ENCODE data around the gene CARS1. TPM values are rescaled to one million over a fixed set of nuclear protein-coding genes. Genes with fewer than 3 reads are reported as not detected.
A peak's percentile ranks its signal among the peaks of the same experiment; 100 is the strongest.

The CARS1 gene
- total RNA-seq, 4 donors from 2014 or later: 29.3 to 50.4 (median 36.4) TPM

DNA sequence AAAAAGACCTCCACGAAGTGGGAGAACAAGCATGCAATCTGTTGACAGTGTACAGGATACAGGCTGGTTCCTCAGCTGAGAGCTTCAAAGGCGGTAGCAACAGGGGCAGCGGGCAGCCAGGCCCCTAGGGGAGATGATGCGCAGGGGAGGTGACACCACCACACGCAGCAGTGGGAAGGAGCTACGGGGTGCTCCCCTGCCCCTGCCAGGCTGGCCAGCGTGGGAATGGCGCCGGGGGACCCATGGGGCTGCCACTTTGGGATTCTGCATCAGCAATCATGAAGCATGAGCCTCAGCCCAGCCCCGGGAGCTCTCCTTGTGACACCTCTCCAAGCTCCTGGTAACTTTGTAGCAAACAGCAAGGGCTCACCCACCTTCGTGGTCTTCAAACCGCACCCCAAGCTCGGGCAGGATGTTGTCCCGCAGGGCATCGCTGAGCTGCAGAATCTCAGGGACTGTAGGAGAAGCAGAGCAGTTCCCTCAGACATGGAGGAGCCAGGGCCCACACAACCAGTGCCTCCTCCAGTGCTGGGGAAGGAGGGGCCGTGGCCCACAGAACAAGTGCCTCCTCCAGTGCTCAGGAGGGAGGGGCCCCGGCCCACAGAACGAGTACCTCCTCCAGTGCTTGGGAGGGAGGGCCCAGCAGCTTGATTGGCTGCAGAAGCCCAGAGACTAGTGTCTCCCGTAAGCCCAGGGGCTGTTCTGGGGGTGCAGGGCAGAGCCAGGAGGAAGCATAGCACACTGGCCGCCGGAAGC lies 50.5 kb downstream of the CARS1 start:
- Histone ChIP-seq H3K27ac (peak overlapping the region in 2 of 4 donors; percentile 40 to 88), H3K4me1 (peaks cover 0 to 12% (median 5%) of the 10 kb centered on the region in 4 donors), H3K4me3 (peak overlapping the region in 1 of 4 donors; percentile 6), H3K9me3 (no peaks in the 10 kb centered on the region), H3K36me3 (peaks cover 0 to 97% (median 9%) of the 10 kb centered on the region in 3 donors), H3K27me3 (no peaks in the 10 kb centered on the region)
- 69 to 74% methylated on average over 15 to 21 of the region's 21 CpGs for WGBS, 2 donors
- no peak for DNase-seq (ENCODE audit: low spot score in 2 of 2)
- TF ChIP-seq EP300 (IDR thresholded peaks at IDR 0.05) (peak in 1 of 2 donors; percentile 37), POLR2A (IDR thresholded peaks at IDR 0.05) (peak in 1 of 2 donors; percentile 35)
- TF ChIP-seq, protein P1, sequence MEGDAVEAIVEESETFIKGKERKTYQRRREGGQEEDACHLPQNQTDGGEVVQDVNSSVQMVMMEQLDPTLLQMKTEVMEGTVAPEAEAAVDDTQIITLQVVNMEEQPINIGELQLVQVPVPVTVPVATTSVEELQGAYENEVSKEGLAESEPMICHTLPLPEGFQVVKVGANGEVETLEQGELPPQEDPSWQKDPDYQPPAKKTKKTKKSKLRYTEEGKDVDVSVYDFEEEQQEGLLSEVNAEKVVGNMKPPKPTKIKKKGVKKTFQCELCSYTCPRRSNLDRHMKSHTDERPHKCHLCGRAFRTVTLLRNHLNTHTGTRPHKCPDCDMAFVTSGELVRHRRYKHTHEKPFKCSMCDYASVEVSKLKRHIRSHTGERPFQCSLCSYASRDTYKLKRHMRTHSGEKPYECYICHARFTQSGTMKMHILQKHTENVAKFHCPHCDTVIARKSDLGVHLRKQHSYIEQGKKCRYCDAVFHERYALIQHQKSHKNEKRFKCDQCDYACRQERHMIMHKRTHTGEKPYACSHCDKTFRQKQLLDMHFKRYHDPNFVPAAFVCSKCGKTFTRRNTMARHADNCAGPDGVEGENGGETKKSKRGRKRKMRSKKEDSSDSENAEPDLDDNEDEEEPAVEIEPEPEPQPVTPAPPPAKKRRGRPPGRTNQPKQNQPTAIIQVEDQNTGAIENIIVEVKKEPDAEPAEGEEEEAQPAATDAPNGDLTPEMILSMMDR (IDR thresholded peaks at IDR 0.05): no peak

DNA sequence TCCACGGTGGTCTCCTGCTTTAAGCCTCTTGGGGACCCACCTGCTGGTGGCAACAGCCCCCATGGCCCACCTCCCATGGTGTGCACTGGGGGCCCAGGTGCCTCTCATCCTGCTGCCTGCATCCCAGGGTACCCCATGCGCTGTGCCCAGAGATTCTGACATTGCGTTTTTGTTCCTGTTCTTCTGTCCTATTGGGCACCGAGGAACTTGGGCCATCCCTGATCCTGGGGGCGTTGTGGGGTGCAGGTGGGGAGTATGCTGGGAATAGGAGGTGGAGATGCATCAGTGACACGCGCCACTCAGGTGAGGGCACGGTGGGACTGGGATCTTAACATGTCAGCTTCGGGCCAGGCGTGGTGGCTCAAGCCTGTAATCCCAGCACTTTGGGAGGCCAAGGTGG lies 52.7 kb downstream of the CARS1 start:
- H3K27me3 ChIP-seq: no peaks in the 10 kb centered on the region
- peaks cover 0 to 32% (median 16%) of the 10 kb centered on the region in 4 donors for H3K4me1 ChIP-seq
- peaks cover 0 to 98% (median 8%) of the 10 kb centered on the region in 3 donors for H3K36me3 ChIP-seq
- TF ChIP-seq POLR2A (IDR thresholded peaks at IDR 0.05) (no peak), EP300 (IDR thresholded peaks at IDR 0.05) (no peak)
- TF ChIP-seq, protein P1 (IDR thresholded peaks at IDR 0.05): no peak
- no peaks in the 10 kb centered on the region for H3K9me3 ChIP-seq
- H3K27ac ChIP-seq: peak overlapping the region in 3 of 4 donors; percentile 23 to 93 (median 88)
- WGBS, 2 donors: 93 to 96% methylated on average over 10 of the region's 10 CpGs
- no peak overlapping the region for H3K4me3 ChIP-seq
- no peak for DNase-seq (ENCODE audit: low spot score in 2 of 2)

- no peak for DNase-seq (ENCODE audit: low spot score in 2 of 2)
- H3K27ac ChIP-seq: peak overlapping the region in 3 of 4 donors; percentile 39 to 93 (median 88)
- no peaks in the 10 kb centered on the region for H3K9me3 ChIP-seq
- 91% methylated on average over 12 of the region's 12 CpGs for WGBS, 2 donors
- TF ChIP-seq, protein P1 (IDR thresholded peaks at IDR 0.05): no peak
- TF ChIP-seq POLR2A (IDR thresholded peaks at IDR 0.05) (no peak), EP300 (IDR thresholded peaks at IDR 0.05) (no peak)
- H3K36me3 ChIP-seq: peaks cover 0 to 92% (median 8%) of the 10 kb centered on the region in 3 donors
- H3K27me3 ChIP-seq: no peaks in the 10 kb centered on the region
- H3K4me3 ChIP-seq: no peak overlapping the region
- peaks cover 0 to 32% (median 16%) of the 10 kb centered on the region in 4 donors for H3K4me1 ChIP-seq
Observed at GRCh38 chr11:3003396-3004231, 53.6 kb downstream of the CARS1 start.

GRCh38 chr11:3002871-3003270 lies 54.4 kb downstream of the CARS1 start:
- DNase-seq (ENCODE audit: low spot score in 2 of 2): no peak
- H3K4me3 ChIP-seq: no peak overlapping the region
- H3K27ac ChIP-seq: peak overlapping the region in 3 of 4 donors; percentile 39 to 93 (median 88)
- no peak for TF ChIP-seq EP300 (IDR thresholded peaks at IDR 0.05)
- TF ChIP-seq POLR2A (IDR thresholded peaks at IDR 0.05): no peak
- TF ChIP-seq, protein P1 (IDR thresholded peaks at IDR 0.05): no peak
- H3K27me3 ChIP-seq: no peaks in the 10 kb centered on the region
- H3K9me3 ChIP-seq: no peaks in the 10 kb centered on the region
- H3K4me1 ChIP-seq: peaks cover 0 to 32% (median 16%) of the 10 kb centered on the region in 4 donors
- H3K36me3 ChIP-seq: peaks cover 0 to 84% (median 8%) of the 10 kb centered on the region in 3 donors
- 88 to 91% methylated on average over 8 of the region's 8 CpGs for WGBS, 2 donors

Data from tibial nerve (tissue), 4 donors.